ENCODE results near the gene AXL.

DNA sequence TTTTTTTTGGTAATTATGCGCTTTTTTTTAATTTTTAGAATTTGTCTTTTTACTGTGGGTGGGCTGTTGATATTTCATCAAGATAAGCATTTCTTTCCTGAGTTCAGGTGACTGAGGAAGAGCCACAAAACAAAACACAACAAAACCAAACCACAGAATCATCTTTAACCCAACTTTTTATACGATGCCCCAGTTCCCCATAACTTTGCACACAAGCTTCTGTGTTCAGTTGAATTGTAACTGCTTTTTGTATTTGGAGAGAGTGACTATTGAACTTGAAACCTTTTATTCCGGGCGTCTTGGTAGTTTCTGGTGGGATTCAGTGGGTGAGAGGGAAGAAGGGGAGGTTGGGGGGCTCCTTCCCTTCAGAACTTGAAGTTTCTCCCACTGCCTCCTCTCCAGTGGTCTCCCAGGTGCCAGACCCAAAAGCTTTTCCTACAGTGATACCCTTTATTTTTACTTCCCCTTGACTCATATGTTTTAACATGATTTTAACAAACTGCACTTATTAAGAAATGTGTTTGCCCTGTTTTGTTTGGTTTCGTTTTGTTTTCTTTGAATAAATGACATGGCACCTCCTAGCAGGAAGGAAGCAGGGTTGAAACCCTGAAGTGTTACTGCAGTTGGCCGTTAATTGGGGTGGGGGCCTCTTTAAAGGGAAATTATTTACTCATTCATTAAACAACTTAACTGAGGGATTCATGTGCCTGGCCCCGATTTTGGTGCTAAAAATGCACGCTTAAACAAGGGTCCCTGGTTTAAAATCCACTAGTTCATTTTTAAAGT is 88.3 kb downstream of the AXL start:
- TF ChIP-seq, protein P1, sequence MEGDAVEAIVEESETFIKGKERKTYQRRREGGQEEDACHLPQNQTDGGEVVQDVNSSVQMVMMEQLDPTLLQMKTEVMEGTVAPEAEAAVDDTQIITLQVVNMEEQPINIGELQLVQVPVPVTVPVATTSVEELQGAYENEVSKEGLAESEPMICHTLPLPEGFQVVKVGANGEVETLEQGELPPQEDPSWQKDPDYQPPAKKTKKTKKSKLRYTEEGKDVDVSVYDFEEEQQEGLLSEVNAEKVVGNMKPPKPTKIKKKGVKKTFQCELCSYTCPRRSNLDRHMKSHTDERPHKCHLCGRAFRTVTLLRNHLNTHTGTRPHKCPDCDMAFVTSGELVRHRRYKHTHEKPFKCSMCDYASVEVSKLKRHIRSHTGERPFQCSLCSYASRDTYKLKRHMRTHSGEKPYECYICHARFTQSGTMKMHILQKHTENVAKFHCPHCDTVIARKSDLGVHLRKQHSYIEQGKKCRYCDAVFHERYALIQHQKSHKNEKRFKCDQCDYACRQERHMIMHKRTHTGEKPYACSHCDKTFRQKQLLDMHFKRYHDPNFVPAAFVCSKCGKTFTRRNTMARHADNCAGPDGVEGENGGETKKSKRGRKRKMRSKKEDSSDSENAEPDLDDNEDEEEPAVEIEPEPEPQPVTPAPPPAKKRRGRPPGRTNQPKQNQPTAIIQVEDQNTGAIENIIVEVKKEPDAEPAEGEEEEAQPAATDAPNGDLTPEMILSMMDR (IDR thresholded peaks at IDR 0.05; ENCODE audit: low read depth, low read length), result no peak
- no peak for TF ChIP-seq EZH2phosphoT487 (IDR thresholded peaks at IDR 0.05; ENCODE audit: low read depth)

Data from OCI-LY3 (cell line).